ENCODE results near the gene CLIP1.

DNA sequence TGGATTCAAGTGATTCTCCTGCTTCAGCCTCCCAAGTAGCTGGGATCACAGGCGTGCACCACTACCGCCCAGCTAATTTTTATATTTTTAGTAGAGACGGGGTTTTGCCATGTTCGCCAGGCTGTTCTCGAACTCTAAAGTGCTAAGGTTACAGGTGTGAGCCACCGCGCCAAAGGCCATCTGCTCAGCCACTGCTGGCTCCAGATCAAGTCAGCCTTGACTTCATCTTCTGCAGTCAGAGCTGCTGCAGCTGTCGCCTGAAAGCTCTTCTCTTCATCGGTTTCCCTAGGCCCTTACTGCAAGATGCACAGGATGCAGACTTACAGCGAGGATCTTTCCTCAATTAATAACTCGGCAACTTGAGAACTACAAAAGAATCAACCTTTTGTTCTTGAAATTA, 66.8 kb downstream of the CLIP1 start:
- TF ChIP-seq, protein P1, sequence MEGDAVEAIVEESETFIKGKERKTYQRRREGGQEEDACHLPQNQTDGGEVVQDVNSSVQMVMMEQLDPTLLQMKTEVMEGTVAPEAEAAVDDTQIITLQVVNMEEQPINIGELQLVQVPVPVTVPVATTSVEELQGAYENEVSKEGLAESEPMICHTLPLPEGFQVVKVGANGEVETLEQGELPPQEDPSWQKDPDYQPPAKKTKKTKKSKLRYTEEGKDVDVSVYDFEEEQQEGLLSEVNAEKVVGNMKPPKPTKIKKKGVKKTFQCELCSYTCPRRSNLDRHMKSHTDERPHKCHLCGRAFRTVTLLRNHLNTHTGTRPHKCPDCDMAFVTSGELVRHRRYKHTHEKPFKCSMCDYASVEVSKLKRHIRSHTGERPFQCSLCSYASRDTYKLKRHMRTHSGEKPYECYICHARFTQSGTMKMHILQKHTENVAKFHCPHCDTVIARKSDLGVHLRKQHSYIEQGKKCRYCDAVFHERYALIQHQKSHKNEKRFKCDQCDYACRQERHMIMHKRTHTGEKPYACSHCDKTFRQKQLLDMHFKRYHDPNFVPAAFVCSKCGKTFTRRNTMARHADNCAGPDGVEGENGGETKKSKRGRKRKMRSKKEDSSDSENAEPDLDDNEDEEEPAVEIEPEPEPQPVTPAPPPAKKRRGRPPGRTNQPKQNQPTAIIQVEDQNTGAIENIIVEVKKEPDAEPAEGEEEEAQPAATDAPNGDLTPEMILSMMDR (IDR thresholded peaks at IDR 0.05) = no peak
- TF ChIP-seq POLR2A (IDR thresholded peaks at IDR 0.05) = no peak
- no peak for TF ChIP-seq POLR2AphosphoS5 (IDR thresholded peaks at IDR 0.05)
- TF ChIP-seq EP300 (IDR thresholded peaks at IDR 0.05) = no peak
